Measurements from ENCODE around the gene PHF21B.

The PHF21B gene

GRCh38 chr22:44884562-44884961 is 125.2 kb downstream of the PHF21B start:
- Histone ChIP-seq H3K4me2 (no peak overlapping the region), H3K9me3 (replicated peaks in 1 of 11) (no peaks in the 10 kb centered on the region), H3K27ac (no peak overlapping the region), H3K36me3 (no peaks in the 10 kb centered on the region), H3K4me3 (no peak overlapping the region), H4K20me1 (no peaks in the 10 kb centered on the region; a peak in 1 of 22 replicates), H3K9ac (no peak overlapping the region), H3K4me1 (no peaks in the 10 kb centered on the region), H3K27me3 (no peaks in the 10 kb centered on the region)
- no peak for TF ChIP-seq Cebpa-rat (IDR thresholded peaks at IDR 0.05)

- no peak for TF ChIP-seq Cebpa-rat (IDR thresholded peaks at IDR 0.05)
- Histone ChIP-seq H3K4me1 (no peaks in the 10 kb centered on the region), H3K9me3 (replicated peaks in 1 of 11) (peaks cover 0 to 1% (median 0%) of the 10 kb centered on the region in 11 experiments; a peak in 4 of 22 replicates), H3K27me3 (no peaks in the 10 kb centered on the region), H3K36me3 (no peaks in the 10 kb centered on the region), H3K27ac (no peak overlapping the region), H3K4me2 (no peak overlapping the region), H3K9ac (no peak overlapping the region), H4K20me1 (no peaks in the 10 kb centered on the region), H3K4me3 (no peak overlapping the region)
These were observed 126.8 kb downstream of the PHF21B start for GRCh38 chr22:44883011-44883421.

- Histone ChIP-seq H3K9me3 (replicated peaks in 1 of 11) (peaks cover under 1 to 8% (median 6%) of the 10 kb centered on the region in 11 experiments; a peak in 17 of 22 replicates), H3K4me1 (no peaks in the 10 kb centered on the region), H3K27ac (no peak overlapping the region), H3K4me2 (no peak overlapping the region), H3K9ac (no peak overlapping the region), H3K4me3 (no peak overlapping the region), H4K20me1 (no peaks in the 10 kb centered on the region), H3K36me3 (no peaks in the 10 kb centered on the region), H3K27me3 (no peaks in the 10 kb centered on the region)
- TF ChIP-seq Cebpa-rat (IDR thresholded peaks at IDR 0.05), result no peak
These were observed 127.4 kb downstream of the PHF21B start for GRCh38 chr22:44882226-44882905.

GRCh38 chr22:44881624-44882023 is 128.2 kb downstream of the PHF21B start:
- peaks cover 8 to 15% (median 13%) of the 10 kb centered on the region in 11 experiments for H3K9me3 ChIP-seq (replicated peaks in 1 of 11)
- no peaks in the 10 kb centered on the region for H3K36me3 ChIP-seq
- H3K4me2 ChIP-seq, result no peak overlapping the region
- H4K20me1 ChIP-seq, result no peaks in the 10 kb centered on the region
- no peaks in the 10 kb centered on the region for H3K27me3 ChIP-seq
- no peak overlapping the region for H3K27ac ChIP-seq
- no peak overlapping the region for H3K9ac ChIP-seq
- no peaks in the 10 kb centered on the region for H3K4me1 ChIP-seq
- H3K4me3 ChIP-seq, result no peak overlapping the region
- no peak for TF ChIP-seq Cebpa-rat (IDR thresholded peaks at IDR 0.05)

GRCh38 chr22:44880610-44881290 is 129.1 kb downstream of the PHF21B start:
- Histone ChIP-seq H3K4me2 (no peak overlapping the region), H4K20me1 (no peaks in the 10 kb centered on the region), H3K27me3 (no peaks in the 10 kb centered on the region), H3K4me1 (no peaks in the 10 kb centered on the region), H3K9ac (no peak overlapping the region), H3K4me3 (no peak overlapping the region), H3K36me3 (no peaks in the 10 kb centered on the region), H3K9me3 (replicated peaks in 1 of 11) (peaks cover 10 to 18% (median 14%) of the 10 kb centered on the region in 11 experiments), H3K27ac (no peak overlapping the region)
- no peak for TF ChIP-seq Cebpa-rat (IDR thresholded peaks at IDR 0.05)

GRCh38 chr22:44879301-44879680 is 130.5 kb downstream of the PHF21B start:
- H3K9me3 ChIP-seq (replicated peaks in 1 of 11), result peaks cover 10 to 18% (median 14%) of the 10 kb centered on the region in 11 experiments
- no peak overlapping the region for H3K4me3 ChIP-seq
- no peaks in the 10 kb centered on the region for H4K20me1 ChIP-seq
- no peak overlapping the region for H3K9ac ChIP-seq
- H3K27me3 ChIP-seq, result no peaks in the 10 kb centered on the region
- no peak overlapping the region for H3K4me2 ChIP-seq
- no peaks in the 10 kb centered on the region for H3K36me3 ChIP-seq
- no peaks in the 10 kb centered on the region for H3K4me1 ChIP-seq
- no peak for TF ChIP-seq Cebpa-rat (IDR thresholded peaks at IDR 0.05)
- H3K27ac ChIP-seq, result no peak overlapping the region

GRCh38 chr22:44878483-44879300 is 131.1 kb downstream of the PHF21B start:
- H3K9ac ChIP-seq, result no peak overlapping the region
- no peak overlapping the region for H3K27ac ChIP-seq
- H3K36me3 ChIP-seq, result no peaks in the 10 kb centered on the region
- no peak overlapping the region for H3K4me2 ChIP-seq
- TF ChIP-seq Cebpa-rat (IDR thresholded peaks at IDR 0.05), result no peak
- H3K9me3 ChIP-seq (replicated peaks in 1 of 11), result peaks cover 10 to 18% (median 14%) of the 10 kb centered on the region in 11 experiments
- no peaks in the 10 kb centered on the region for H4K20me1 ChIP-seq
- no peaks in the 10 kb centered on the region for H3K27me3 ChIP-seq
- no peak overlapping the region for H3K4me3 ChIP-seq
- no peaks in the 10 kb centered on the region for H3K4me1 ChIP-seq

- Histone ChIP-seq H4K20me1 (no peaks in the 10 kb centered on the region), H3K4me1 (no peaks in the 10 kb centered on the region), H3K36me3 (peaks cover 0 to 1% (median 0%) of the 10 kb centered on the region in 11 experiments; a peak in 3 of 22 replicates), H3K9me3 (replicated peaks in 1 of 11) (peaks cover 12 to 24% (median 18%) of the 10 kb centered on the region in 11 experiments), H3K4me3 (no peak overlapping the region), H3K9ac (no peak overlapping the region), H3K27me3 (no peaks in the 10 kb centered on the region), H3K27ac (no peak overlapping the region), H3K4me2 (no peak overlapping the region)
- no peak for TF ChIP-seq Cebpa-rat (IDR thresholded peaks at IDR 0.05)
These were observed 132.9 kb downstream of the PHF21B start for GRCh38 chr22:44876921-44877320.

- H3K27me3 ChIP-seq, result no peaks in the 10 kb centered on the region
- peaks cover 0 to 18% (median 10%) of the 10 kb centered on the region in 10 experiments; a peak in 13 of 20 replicates for H3K4me1 ChIP-seq
- peaks cover 0 to 6% (median 0%) of the 10 kb centered on the region in 11 experiments; a peak in 3 of 22 replicates for H3K36me3 ChIP-seq
- peaks cover 14 to 21% (median 17%) of the 10 kb centered on the region in 11 experiments for H3K9me3 ChIP-seq (replicated peaks in 1 of 11)
- no peak overlapping the region for H3K4me3 ChIP-seq
- no peak overlapping the region for H3K4me2 ChIP-seq
- no peak overlapping the region for H3K9ac ChIP-seq
- TF ChIP-seq Cebpa-rat (IDR thresholded peaks at IDR 0.05), result no peak
- no peak overlapping the region for H3K27ac ChIP-seq
- H4K20me1 ChIP-seq, result no peaks in the 10 kb centered on the region
These were observed 138.0 kb downstream of the PHF21B start for GRCh38 chr22:44871782-44872181.
